K562 (cell line): ENCODE data around the gene NACC1. TPM values are rescaled to one million over a fixed set of nuclear protein-coding genes. Genes with fewer than 3 reads are reported as not detected.

Source experiments
- ADNP ChIP-seq: fragments of 200-800 bp; sonication (Bioruptor generic); IDR thresholded peaks from 2 replicates; pipeline ENCODE4 v1.6.1; 2016; ENCODE audit warnings: missing genetic modification characterization, missing compliant biosample characterization
- CBFA2T2 ChIP-seq: fragments of 450-650 bp; conservative IDR thresholded peaks from 2 replicates; pipeline ENCODE4 v1.6.1; 2017; ENCODE audit warnings: mild to moderate bottlenecking
- EGR1 ChIP-seq: fragments of 450-650 bp; conservative IDR thresholded peaks from 2 replicates; pipeline ENCODE4 v1.6.1; 2017; ENCODE audit warnings: mild to moderate bottlenecking
- EWSR1 ChIP-seq: fragments of 450-650 bp; IDR thresholded peaks from 2 replicates; pipeline ENCODE4 v1.6.1; 2018; ENCODE audit warnings: borderline replicate concordance, mild to moderate bottlenecking, low read depth, moderate library complexity; ENCODE audit not compliant: partially characterized antibody
- HDAC2 ChIP-seq: fragments of 450-650 bp; IDR thresholded peaks from 2 replicates; pipeline ENCODE4 v1.6.1; 2016; ENCODE audit warnings: mild to moderate bottlenecking
- HNRNPL ChIP-seq: fragments of 200-400 bp; formaldehyde crosslinking; IDR thresholded peaks from 2 replicates; pipeline ENCODE4 v1.6.1; 2017; ENCODE audit warnings: low read depth, mild to moderate bottlenecking, low read length
- HOXB6 ChIP-seq: fragments of 250-450 bp; sonication (Bioruptor Pico); IDR thresholded peaks from 2 replicates; pipeline ENCODE4 v1.5.1; 2022; ENCODE audit warnings: mild to moderate bottlenecking, borderline replicate concordance
- ILK ChIP-seq: fragments of 450-650 bp; IDR thresholded peaks from 2 replicates; pipeline ENCODE4 v1.6.1; 2016; ENCODE audit warnings: missing genetic modification characterization, low read depth, mild to moderate bottlenecking, missing compliant biosample characterization, moderate library complexity, borderline replicate concordance
- NFYB ChIP-seq: IDR thresholded peaks from 2 replicates; pipeline ENCODE4 v1.6.1; 2011; ENCODE audit warnings: mild to moderate bottlenecking, moderate library complexity; ENCODE audit not compliant: insufficient read length; ENCODE audit errors: extremely low read depth
- NUFIP1 ChIP-seq: fragments of 450-650 bp; IDR thresholded peaks from 2 replicates; pipeline ENCODE4 v1.6.1; 2018; ENCODE audit not compliant: partially characterized antibody
- PHB ChIP-seq: fragments of 250-450 bp; sonication (Bioruptor Pico); IDR thresholded peaks from 2 replicates; pipeline ENCODE4 v1.5.0; 2021
- PHF21A ChIP-seq: fragments of 450-650 bp; IDR thresholded peaks from 2 replicates; pipeline ENCODE4 v1.6.1; 2017; ENCODE audit warnings: low read depth, borderline replicate concordance
- TAF15 ChIP-seq: fragments of 200-400 bp; formaldehyde crosslinking; IDR thresholded peaks from 2 replicates; pipeline ENCODE4 v1.6.1; 2017; ENCODE audit warnings: mild to moderate bottlenecking, low read depth, low read length, moderate library complexity
- ZBTB1 ChIP-seq: sonication (generic); formaldehyde crosslinking; IDR thresholded peaks from 2 replicates; pipeline ENCODE4 v1.8.1; 2023; ENCODE audit warnings: missing genetic modification reagents, low read depth, mild to moderate bottlenecking, borderline replicate concordance
- ZFP36 ChIP-seq: fragments of 150-350 bp; IDR thresholded peaks from 2 replicates; pipeline ENCODE4 v1.6.1; 2018; ENCODE audit warnings: low read length, low read depth; ENCODE audit not compliant: partially characterized antibody
- ZNF184 ChIP-seq: sonication (generic); formaldehyde crosslinking; IDR thresholded peaks from 2 replicates; pipeline ENCODE4 v1.5.0; 2020; ENCODE audit warnings: missing genetic modification reagents
- ZNF24 ChIP-seq: fragments of 450-650 bp; IDR thresholded peaks from 2 replicates; pipeline ENCODE4 v1.6.1; 2016
- ZNF436 ChIP-seq: fragments of 250-450, 450-650 bp; sonication (Bioruptor Pico); formaldehyde crosslinking; IDR thresholded peaks from 2 replicates; pipeline ENCODE4 v1.7.0; 2020; ENCODE audit warnings: mild to moderate bottlenecking
- ZNF445 ChIP-seq: fragments of 250-450 bp; sonication (Bioruptor Pico); IDR thresholded peaks from 2 replicates; pipeline ENCODE4 v1.4.0; 2020; ENCODE audit warnings: low read depth, mild to moderate bottlenecking, moderate library complexity
- polyA plus RNA-seq, 8 experiments: library from polyadenylated mRNA; depleted of rRNA in 4 of 8; stranded (reverse) in 5 of 8; unstranded in 3 of 8; fragments of >200 nt; fragmentation: Nextera tagmentation in 2 of 8; fragmentation: Illumina TruSeq in 1 of 8; extraction: Ambion mirVana in 2 of 8; extraction: Trizol in 1 of 8; gene quantifications; 2 replicates each; pipeline versions ENCODE4 v1.2.1 to v1.2.3, GENCODE V29; 2011 to 2014; ENCODE audit warnings: inconsistent platforms in 1 of 8, missing spikeins in 1 of 8
- total RNA-seq, 7 experiments: library from RNA; depleted of rRNA in 6 of 7; stranded (reverse); fragments of >200 nt in 6 of 7; fragmentation: Illumina TruSeq in 2 of 7; extraction: Trizol in 2 of 7; gene quantifications; 2 replicates each; pipeline versions ENCODE4 v1.2.1 to v1.2.3, GENCODE V29; 2011 to 2021; ENCODE audit warnings: low replicate concordance in 1 of 7
- TF ChIP-seq, protein P1 (sequence below): fragments of 250-450 bp; sonication (Bioruptor Pico); IDR thresholded peaks from 2 replicates; pipeline ENCODE4 v1.4.0; 2020
- TF ChIP-seq, protein P2 (sequence below): sonication (generic); formaldehyde crosslinking; IDR thresholded peaks from 2 replicates; pipeline ENCODE4 v1.8.0; 2022; ENCODE audit warnings: missing genetic modification reagents, mild to moderate bottlenecking, borderline replicate concordance
- TF ChIP-seq, protein P3 (sequence below): sonication (generic); formaldehyde crosslinking; IDR thresholded peaks from 2 replicates; pipeline ENCODE4 v1.9.0; 2022; ENCODE audit warnings: mild to moderate bottlenecking, missing genetic modification reagents
- TF ChIP-seq, protein P4 (sequence below): fragments of 450-650 bp; IDR thresholded peaks from 2 replicates; pipeline ENCODE4 v1.6.1; 2016; ENCODE audit warnings: antibody characterized with exemption

NACC1 gene
- total and polyA plus RNA-seq, 9 of the 15 experiments (the other 6 are each of a cell fraction or from before 2014, with no cell fraction given): 0.04 to 96.6 (median 25.8) TPM

DNA sequence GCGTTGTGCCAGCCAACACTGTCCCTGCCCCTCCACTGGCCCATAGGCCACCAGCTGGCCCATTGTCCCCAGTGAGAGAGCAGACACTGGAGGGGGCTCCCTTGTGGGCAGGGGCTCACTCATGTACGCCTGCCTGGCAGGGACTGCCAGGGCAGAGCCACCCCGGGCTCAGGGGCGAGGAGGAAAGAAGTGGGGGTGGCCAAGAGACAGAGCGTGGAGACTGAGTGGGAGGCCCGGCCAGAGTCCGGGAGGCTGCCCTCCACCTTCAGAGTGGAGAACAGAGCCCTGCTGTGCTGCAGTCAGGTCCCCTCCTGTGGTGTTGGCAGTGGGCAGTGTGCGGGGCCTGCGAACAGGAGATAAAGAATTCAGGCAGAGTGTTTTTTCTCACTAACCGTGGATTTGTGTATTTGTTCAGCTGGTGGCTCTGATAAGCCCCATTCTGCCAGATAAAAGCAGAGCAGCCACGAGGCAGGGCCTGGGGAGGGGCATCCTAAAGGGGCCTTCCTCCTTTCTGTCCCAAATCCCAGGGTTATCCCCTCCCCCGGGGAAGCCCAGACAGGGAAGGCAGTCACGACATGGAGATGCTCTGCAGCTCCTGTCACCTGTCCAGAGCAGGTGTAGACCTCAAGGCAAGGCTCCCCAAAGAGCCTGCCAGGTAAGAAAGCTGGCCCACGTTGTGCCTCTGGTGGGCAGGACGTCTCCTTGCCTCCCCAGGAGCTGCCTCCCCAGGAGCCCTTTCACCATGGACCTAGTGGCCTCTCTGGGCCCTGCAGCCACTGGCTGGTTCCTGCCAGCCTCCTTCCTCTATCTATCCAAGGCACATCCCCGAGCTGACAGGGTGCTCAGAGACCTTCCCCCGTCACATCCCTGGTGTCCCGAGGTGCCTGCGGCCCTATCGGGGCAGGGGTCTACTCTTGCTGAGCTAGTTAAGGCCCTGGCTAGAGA lies 48.4 kb upstream of the NACC1 start (continued):
- TF ChIP-seq EWSR1 (no peak), ZBTB1 (CRISPR knock-in tag) (no peak), HDAC2 (peak; percentile 99), PHB (CRISPR knock-in tag) (no peak), HOXB6 (no peak), ZFP36 (peak; percentile 54), NFYB (no peak), HNRNPL (peak; percentile 73), ZNF445 (CRISPR knock-in tag) (no peak), EGR1 (peak; percentile 82), ZNF436 (CRISPR knock-in tag) (no peak), PHF21A (no peak; the same call in 1 of the 2 replicates), ILK (tag) (no peak), ZNF184 (CRISPR knock-in tag) (no peak), CBFA2T2 (peak; percentile 99), ZNF24 (peak; percentile 50; the same call in 1 of the 2 replicates), TAF15 (no peak), NUFIP1 (no peak), ADNP (tag) (no peak)
- TF ChIP-seq, protein P1, sequence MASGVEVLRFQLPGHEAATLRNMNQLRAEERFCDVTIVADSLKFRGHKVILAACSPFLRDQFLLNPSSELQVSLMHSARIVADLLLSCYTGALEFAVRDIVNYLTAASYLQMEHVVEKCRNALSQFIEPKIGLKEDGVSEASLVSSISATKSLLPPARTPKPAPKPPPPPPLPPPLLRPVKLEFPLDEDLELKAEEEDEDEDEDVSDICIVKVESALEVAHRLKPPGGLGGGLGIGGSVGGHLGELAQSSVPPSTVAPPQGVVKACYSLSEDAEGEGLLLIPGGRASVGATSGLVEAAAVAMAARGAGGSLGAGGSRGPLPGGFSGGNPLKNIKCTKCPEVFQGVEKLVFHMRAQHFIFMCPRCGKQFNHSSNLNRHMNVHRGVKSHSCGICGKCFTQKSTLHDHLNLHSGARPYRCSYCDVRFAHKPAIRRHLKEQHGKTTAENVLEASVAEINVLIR: 0 out of 2 replicates have a peak, but pooled peaks have one; percentile 17
- TF ChIP-seq, protein P2, sequence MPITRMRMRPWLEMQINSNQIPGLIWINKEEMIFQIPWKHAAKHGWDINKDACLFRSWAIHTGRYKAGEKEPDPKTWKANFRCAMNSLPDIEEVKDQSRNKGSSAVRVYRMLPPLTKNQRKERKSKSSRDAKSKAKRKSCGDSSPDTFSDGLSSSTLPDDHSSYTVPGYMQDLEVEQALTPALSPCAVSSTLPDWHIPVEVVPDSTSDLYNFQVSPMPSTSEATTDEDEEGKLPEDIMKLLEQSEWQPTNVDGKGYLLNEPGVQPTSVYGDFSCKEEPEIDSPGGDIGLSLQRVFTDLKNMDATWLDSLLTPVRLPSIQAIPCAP: no peak
- TF ChIP-seq, protein P3, sequence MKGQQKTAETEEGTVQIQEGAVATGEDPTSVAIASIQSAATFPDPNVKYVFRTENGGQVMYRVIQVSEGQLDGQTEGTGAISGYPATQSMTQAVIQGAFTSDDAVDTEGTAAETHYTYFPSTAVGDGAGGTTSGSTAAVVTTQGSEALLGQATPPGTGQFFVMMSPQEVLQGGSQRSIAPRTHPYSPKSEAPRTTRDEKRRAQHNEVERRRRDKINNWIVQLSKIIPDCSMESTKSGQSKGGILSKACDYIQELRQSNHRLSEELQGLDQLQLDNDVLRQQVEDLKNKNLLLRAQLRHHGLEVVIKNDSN (CRISPR knock-in tag): no peak
- TF ChIP-seq, protein P4, sequence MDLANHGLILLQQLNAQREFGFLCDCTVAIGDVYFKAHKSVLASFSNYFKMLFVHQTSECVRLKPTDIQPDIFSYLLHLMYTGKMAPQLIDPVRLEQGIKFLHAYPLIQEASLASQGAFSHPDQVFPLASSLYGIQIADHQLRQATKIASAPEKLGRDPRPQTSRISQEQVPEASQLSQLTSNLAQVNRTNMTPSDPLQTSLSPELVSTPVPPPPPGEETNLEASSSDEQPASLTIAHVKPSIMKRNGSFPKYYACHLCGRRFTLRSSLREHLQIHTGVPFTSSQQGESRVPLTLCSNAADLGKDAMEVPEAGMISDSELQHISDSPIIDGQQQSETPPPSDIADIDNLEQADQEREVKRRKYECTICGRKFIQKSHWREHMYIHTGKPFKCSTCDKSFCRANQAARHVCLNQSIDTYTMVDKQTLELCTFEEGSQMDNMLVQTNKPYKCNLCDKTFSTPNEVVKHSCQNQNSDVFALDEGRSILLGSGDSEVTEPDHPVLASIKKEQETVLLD: peak; percentile 89
